ENCODE results near the gene TCEAL3. TPM values are rescaled to one million over a fixed set of nuclear protein-coding genes. Genes with fewer than 3 reads are reported as not detected.
A peak's percentile ranks its signal among the peaks of the same experiment; 100 is the strongest.
"Not testable (repeated sequence)": the region's sequence is repeated elsewhere in the genome, so short reads cannot be mapped to it uniquely, and the experiment has no call there.

TCEAL3 gene, protein sequence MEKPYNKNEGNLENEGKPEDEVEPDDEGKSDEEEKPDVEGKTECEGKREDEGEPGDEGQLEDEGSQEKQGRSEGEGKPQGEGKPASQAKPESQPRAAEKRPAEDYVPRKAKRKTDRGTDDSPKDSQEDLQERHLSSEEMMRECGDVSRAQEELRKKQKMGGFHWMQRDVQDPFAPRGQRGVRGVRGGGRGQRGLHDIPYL
- 21.0 and 30.5 TPM in 2 replicates for total RNA-seq (2014; rRNA removed; shearing (Covaris generic))

DNA sequence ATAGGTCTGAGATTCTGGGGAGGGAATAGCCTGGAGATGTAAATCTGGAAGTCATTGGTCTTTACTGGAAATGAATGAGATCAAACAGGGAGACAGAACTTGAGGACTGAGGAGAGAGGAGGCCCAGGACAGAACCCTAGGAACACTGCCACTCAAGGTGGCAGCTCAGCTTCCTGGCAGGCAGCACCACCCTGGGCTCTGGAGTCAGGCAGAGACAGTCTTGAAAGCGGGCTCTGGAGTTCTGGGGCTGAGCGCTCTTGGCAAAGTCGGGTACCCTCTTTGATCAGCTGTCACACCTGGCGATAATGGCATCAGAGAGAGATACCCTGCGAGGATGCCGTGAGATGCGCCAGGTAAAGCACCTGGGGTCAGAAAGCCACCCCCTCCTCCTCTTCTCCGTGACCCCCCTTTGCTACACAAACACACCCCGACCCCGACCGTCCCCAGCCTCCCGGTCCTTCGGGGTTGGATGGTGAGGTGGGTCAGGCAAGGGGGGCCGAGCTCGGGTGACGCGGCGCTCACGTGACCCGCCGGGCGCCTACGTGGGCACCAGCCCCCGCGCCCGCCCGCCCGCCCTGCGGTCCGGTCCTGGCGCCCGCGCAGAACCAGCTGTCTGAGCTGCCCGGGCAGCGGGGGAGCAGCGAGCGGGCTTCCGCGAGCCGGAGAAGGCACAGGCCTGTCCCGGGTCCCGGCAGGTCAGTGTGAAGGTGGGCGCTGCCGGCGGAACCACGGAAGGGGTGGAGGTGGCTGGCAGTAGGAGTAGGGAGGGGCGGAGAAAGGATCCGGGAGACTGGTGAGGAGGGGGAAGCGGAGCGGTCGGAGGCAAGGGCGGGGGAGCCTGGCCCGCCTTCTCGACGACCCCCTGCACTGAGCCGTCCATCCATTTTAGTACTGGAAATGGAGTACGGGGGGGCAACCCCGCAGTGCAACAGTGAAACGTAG is at the start of gene TCEAL3:
TCEAL3 (plus strand) TSS at position 600 of the 942 bp plus-strand sequence. CDS start 1,102 bp downstream, outside the sequence.
- Histone ChIP-seq H3K4me1 (replicated peaks) (no peaks in the 10 kb centered on the region; the same call in 1 of the 2 replicates), H3K9me3 (replicated peaks) (no peaks in the 10 kb centered on the region), H3K27ac (peak within 1 kb of the TSS; percentile 76), H3K4me3 (peak within 1 kb of the TSS; percentile 65), H3K36me3 (no peaks in the 10 kb centered on the region; the same call in 1 of the 2 replicates), H3K27me3 (replicated peaks) (no peaks in the 10 kb centered on the region)
- DNase-seq (ENCODE audit: low read depth in 1 of 2, low spot score in 2 of 2): peak; percentile 35 to 44

DNA sequence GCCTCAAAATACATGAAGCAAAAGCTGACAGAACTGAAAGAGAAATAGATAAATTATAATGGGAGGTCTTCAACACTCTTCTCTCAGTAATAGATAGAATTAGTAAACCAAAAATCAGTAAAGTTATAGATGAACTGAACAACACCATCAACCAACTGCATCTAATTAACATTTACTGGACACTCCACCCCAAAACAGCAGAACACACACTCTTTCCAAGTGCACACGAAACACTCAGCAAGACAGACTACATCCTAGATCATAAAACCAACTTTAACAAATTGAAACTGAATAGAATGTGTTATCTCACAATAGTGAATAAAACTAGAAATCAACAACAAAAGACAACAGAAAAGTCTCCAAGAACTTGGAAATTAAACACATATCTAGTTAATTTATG is 47.5 kb upstream of the TCEAL3 start:
- H3K27ac ChIP-seq: no peak overlapping the region
- H3K27me3 ChIP-seq (replicated peaks): no peaks in the 10 kb centered on the region
- no peak overlapping the region for H3K4me3 ChIP-seq
- no peaks in the 10 kb centered on the region for H3K9me3 ChIP-seq (replicated peaks)
- no peaks in the 10 kb centered on the region for H3K4me1 ChIP-seq (replicated peaks)
- no peaks in the 10 kb centered on the region for H3K36me3 ChIP-seq
- DNase-seq (ENCODE audit: low read depth in 1 of 2, low spot score in 2 of 2): no peak

DNA sequence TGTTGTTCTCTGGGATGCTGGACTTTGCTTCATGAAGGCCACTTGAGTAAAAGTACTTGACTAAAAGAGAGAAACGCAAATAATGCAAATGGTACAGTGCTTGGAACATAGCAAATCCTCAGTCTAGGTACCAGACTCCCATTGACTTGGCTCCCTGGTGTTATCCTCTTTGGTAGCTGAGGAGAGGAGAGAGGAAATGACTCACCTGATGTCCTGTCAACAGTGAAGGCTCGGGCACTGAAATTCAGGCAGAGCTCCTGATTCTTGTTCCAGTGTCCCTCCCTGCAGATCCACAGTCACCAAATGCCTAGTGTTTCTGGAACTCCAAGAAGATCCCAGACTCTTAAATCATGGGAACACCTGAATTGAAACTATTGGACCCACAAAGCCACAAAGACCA is 45.0 kb upstream of the TCEAL3 start:
- Histone ChIP-seq H3K4me3 (no peak overlapping the region), H3K27me3 (replicated peaks) (no peaks in the 10 kb centered on the region), H3K36me3 (no peaks in the 10 kb centered on the region), H3K27ac (no peak overlapping the region), H3K4me1 (replicated peaks) (no peaks in the 10 kb centered on the region), H3K9me3 (replicated peaks) (no peaks in the 10 kb centered on the region)
- no peak for DNase-seq (ENCODE audit: low read depth in 1 of 2, low spot score in 2 of 2)

DNA sequence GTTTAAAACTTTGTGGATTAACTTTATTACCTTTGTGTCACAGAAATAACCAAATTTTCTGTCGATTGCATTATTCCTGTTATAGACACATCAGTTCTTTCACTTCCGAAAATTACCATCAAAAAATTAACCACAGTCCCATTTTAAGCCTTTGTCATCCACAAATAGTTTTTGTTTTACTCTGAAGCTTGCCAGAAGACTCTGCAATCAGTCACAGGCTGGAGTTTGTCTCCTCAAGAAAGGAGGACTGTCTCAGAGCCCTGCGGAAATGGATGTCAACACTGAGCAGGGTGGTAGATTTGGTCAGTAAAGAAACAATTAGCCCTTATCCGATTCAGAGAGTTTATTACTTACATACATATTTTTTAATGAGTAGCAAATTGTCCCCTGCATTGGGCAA is 42.6 kb upstream of the TCEAL3 start:
- Histone ChIP-seq H3K4me3 (no peak overlapping the region), H3K4me1 (replicated peaks) (no peaks in the 10 kb centered on the region), H3K27me3 (replicated peaks) (no peaks in the 10 kb centered on the region), H3K27ac (no peak overlapping the region), H3K9me3 (replicated peaks) (no peaks in the 10 kb centered on the region), H3K36me3 (no peaks in the 10 kb centered on the region)
- DNase-seq (ENCODE audit: low read depth in 1 of 2, low spot score in 2 of 2): no peak

DNA sequence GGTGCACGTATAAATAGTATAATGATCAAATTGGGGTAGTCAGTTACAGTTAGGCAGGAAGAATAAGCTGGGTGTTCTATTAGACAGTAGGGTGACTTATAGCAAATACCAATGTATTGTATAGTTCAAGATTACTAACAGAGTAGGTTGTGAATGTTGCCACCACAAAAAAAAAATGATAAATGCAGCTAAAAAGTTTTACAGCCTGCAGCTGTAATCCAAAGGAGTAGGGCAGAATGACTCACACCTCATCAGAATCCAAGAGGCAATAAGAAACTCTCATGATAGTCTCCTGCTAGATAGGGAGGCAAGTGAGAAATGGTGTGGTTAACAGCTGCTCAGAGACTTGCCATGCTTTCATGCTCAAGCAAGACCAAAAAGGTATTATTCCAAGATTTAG is 42.0 kb upstream of the TCEAL3 start:
- H3K9me3 ChIP-seq (replicated peaks): no peaks in the 10 kb centered on the region
- no peak overlapping the region for H3K4me3 ChIP-seq
- H3K4me1 ChIP-seq (replicated peaks): no peaks in the 10 kb centered on the region
- H3K36me3 ChIP-seq: no peaks in the 10 kb centered on the region
- H3K27ac ChIP-seq: no peak overlapping the region
- DNase-seq (ENCODE audit: low read depth in 1 of 2, low spot score in 2 of 2): no peak
- no peaks in the 10 kb centered on the region for H3K27me3 ChIP-seq (replicated peaks)

DNA sequence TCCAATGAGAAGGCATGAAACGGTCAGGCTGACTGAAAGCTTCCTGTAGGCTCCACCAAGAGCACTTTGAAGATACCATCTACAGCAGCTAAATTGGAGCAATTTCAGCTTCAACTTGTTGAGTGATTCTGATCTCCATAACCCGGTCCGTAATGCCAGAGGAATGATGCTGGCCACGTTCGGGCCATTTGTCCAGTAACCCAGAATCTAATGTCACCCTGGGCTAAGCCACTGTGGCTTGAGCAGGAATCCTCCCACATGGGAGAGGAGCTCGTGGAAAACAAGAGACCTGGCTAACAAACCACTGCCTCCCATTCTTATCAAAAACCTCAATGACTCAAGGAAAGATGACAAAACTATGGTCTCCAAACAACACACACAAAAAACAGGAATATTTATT is 36.6 kb upstream of the TCEAL3 start:
- no peak overlapping the region for H3K4me3 ChIP-seq
- H3K36me3 ChIP-seq: no peaks in the 10 kb centered on the region
- no peaks in the 10 kb centered on the region for H3K9me3 ChIP-seq (replicated peaks)
- H3K27ac ChIP-seq: no peak overlapping the region
- H3K27me3 ChIP-seq (replicated peaks): no peaks in the 10 kb centered on the region
- DNase-seq (ENCODE audit: low read depth in 1 of 2, low spot score in 2 of 2): no peak
- no peaks in the 10 kb centered on the region for H3K4me1 ChIP-seq (replicated peaks)

DNA sequence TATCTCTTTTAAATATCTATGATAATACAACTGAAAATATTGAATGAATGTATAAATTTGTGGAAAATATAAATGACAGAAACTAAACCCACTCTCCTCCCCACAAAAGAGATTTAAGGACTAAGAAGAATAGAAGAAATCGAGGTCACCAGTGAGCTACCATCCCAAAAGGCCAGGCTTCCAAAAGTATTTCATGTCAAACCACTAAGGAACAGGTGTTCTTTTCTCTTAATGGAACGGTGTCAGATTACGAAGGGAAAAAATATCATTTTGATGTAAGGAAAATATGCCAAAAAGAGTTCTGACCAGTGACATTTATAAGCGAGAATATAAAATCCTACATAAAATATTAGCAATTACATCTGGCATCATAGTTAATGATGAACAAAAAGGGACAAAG is 36.0 kb upstream of the TCEAL3 start:
- no peaks in the 10 kb centered on the region for H3K9me3 ChIP-seq (replicated peaks)
- H3K4me1 ChIP-seq (replicated peaks): no peaks in the 10 kb centered on the region
- H3K4me3 ChIP-seq: no peak overlapping the region
- no peaks in the 10 kb centered on the region for H3K27me3 ChIP-seq (replicated peaks)
- no peaks in the 10 kb centered on the region for H3K36me3 ChIP-seq
- no peak overlapping the region for H3K27ac ChIP-seq
- DNase-seq (ENCODE audit: low read depth in 1 of 2, low spot score in 2 of 2): no peak

DNA sequence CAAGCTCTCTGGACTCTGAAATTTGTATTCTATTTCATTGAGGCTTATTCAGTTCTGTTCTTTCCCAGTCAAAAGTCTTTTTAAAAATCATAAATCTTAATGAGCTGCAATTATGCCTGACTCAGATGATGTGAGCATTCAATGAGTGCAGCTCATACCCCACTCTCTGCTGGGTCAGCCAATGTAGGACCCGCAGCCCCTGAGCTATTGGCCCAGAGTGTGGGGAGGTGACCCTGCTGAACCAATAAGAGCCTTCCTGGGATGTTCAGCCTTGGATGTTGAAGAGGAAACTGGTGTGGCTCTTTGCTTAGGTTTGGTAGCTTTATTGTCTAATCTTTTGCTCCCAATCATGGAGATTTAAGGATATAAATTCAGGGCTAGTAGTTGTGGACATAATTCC is 34.6 kb upstream of the TCEAL3 start:
- no peak for DNase-seq (ENCODE audit: low read depth in 1 of 2, low spot score in 2 of 2)
- Histone ChIP-seq H3K36me3 (no peaks in the 10 kb centered on the region), H3K9me3 (replicated peaks) (no peaks in the 10 kb centered on the region), H3K4me3 (no peak overlapping the region), H3K27ac (no peak overlapping the region), H3K4me1 (replicated peaks) (no peaks in the 10 kb centered on the region), H3K27me3 (replicated peaks) (no peaks in the 10 kb centered on the region)

DNA sequence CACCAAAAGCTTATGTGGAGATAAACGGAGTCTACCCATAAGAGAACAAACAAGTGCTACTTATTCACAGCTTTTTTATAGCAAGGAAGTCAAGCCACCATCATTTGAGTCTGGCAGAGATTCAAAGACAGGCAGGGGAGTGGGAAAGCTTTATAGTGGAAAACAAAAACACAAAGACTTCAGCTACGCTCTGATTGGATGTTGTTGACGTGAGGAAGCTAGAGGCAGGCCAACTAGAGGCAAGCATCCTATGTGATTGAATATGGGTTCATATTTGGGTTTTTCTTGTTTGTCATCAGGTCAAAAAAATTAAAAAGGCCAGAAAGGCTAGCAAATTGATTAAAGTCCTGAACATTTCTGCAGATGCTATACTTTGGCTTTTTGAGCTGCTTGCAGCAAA is 23.2 kb upstream of the TCEAL3 start:
- Histone ChIP-seq H3K4me3 (no peak overlapping the region), H3K9me3 (replicated peaks) (no peaks in the 10 kb centered on the region), H3K27me3 (replicated peaks) (no peaks in the 10 kb centered on the region), H3K4me1 (replicated peaks) (peaks cover 3% of the 10 kb centered on the region; the same call in 1 of the 2 replicates), H3K36me3 (no peaks in the 10 kb centered on the region), H3K27ac (no peak overlapping the region)
- no peak for DNase-seq (ENCODE audit: low read depth in 1 of 2, low spot score in 2 of 2)

DNA sequence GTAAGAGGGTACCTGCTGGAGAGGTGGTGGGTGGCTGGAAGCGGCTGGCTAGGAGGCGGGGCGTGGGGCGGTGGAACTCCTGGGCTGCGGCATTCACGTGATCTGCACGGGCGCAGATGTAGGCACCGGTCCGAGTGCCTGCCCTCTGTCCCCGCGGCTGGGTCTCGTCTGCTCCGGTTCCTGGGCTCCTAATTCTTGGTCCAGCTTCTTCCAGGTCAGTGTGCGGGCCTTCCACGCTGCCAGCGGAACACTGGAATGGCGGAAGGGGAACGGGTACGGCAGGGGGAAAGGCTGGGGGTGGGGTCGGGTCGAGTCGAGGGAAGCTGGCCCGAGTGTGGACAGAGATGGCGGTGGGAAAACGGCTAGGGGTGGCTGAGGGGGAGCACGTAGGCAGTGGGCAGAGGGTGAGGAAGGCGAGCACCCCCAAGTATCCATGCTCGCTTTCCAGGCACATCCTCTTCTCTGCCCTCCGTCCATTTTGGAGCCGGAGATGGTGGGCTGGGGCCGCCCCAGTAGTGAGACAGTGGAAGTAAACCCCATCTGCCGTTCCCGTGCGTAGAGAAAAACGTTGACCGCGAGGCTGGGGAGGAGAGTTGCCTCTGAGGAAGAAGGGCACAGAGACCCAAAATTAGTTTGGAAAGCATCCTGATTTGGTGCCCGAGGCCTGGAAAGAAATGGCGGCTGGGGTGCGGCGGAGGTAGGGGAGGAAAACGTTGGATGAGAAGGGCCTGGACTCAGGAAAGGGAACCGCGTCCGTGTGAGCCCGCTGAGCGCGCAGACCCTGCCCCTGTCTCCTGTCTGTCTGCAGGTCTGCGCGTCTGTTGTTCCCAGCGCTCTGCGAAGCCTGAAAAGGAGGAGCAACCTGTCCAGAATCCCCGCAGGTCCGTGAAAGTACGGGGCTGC is 22.1 kb upstream of the TCEAL3 start, which contains the start of gene TCEAL4:
TCEAL4 (plus strand) TSS at position 105 of the 903 bp plus-strand sequence. CDS start 1,161 bp downstream, outside the sequence.
- peak; percentile 18 to 37 for DNase-seq (ENCODE audit: low read depth in 1 of 2, low spot score in 2 of 2)
- Histone ChIP-seq H3K4me1 (replicated peaks) (peaks cover 3% of the 10 kb centered on the region; the same call in 1 of the 2 replicates), H3K27me3 (replicated peaks) (no peaks in the 10 kb centered on the region)

DNA sequence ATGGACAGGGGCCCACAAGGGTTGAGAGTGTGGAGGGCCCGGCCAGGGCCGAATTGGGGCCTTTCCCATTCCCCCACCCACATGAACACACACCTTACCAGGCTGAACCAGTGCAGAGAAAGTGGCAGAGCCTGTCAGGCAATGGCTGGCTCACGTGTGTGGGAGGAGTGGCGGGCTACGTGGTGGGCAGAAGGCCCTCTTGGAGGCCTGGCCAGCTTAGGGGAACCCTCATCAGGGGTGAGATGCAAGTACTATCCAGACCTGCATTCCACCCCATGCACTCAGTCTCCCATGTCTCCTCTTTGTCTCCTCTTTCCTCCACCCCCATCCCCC is 21.5 kb upstream of the TCEAL3 start:
- no peaks in the 10 kb centered on the region for H3K36me3 ChIP-seq
- peak overlapping the region; percentile 54 for H3K4me3 ChIP-seq
- DNase-seq (ENCODE audit: low read depth in 1 of 2, low spot score in 2 of 2): no peak
- H3K9me3 ChIP-seq (replicated peaks): no peaks in the 10 kb centered on the region
- H3K4me1 ChIP-seq (replicated peaks): peaks cover 3% of the 10 kb centered on the region; the same call in 1 of the 2 replicates
- H3K27ac ChIP-seq: no peak overlapping the region
- no peaks in the 10 kb centered on the region for H3K27me3 ChIP-seq (replicated peaks)

More for the DNA sequence above, 22.1 kb upstream of the TCEAL3 start, which contains the start of gene TCEAL4:
- Histone ChIP-seq H3K9me3 (replicated peaks) (no peaks in the 10 kb centered on the region), H3K27ac (no peak within 1 kb of the TSS), H3K4me3 (peak within 1 kb of the TSS; percentile 54), H3K36me3 (no peaks in the 10 kb centered on the region)

DNA sequence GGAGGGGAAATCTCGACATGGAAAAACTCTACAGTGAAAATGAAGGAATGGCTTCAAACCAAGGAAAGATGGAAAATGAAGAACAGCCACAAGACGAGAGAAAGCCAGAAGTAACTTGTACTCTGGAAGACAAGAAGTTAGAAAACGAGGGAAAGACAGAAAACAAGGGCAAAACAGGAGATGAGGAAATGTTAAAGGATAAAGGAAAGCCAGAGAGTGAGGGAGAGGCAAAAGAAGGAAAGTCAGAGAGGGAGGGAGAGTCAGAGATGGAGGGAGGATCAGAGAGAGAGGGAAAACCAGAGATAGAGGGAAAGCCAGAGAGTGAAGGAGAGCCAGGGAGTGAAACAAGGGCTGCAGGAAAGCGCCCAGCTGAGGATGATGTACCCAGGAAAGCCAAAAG is 21.1 kb upstream of the TCEAL3 start:
- Histone ChIP-seq H3K4me1 (replicated peaks) (peaks cover 3% of the 10 kb centered on the region; the same call in 1 of the 2 replicates), H3K27ac (no peak overlapping the region), H3K9me3 (replicated peaks) (no peaks in the 10 kb centered on the region), H3K27me3 (replicated peaks) (no peaks in the 10 kb centered on the region), H3K4me3 (0 out of 2 replicates have a peak overlapping the region, but pooled peaks have one; percentile 54), H3K36me3 (no peaks in the 10 kb centered on the region)
- DNase-seq (ENCODE audit: low read depth in 1 of 2, low spot score in 2 of 2): no peak

DNA sequence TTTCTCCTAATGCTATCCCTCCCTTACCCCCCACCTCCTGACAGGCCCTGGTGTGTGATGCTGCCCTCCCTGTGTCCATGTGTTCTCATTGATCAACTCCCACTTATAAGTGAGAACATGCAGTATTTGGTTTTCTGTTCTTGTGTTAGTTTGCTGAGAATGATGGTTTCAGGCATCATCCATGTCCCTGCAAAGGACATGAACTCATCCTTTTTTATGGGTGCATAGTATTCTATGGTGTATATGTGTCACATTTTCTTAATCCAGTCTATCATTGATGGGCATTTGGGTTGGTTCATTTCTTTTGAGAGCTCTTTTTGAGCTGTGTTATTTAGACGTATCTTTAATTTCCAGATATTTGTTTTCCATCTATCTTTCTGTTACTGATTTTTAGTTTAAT is 15.5 kb upstream of the TCEAL3 start:
- not testable (repeated sequence) for H3K4me3 ChIP-seq; H3K36me3 ChIP-seq; H3K27me3 ChIP-seq (replicated peaks)

More for the DNA sequence above, 15.5 kb upstream of the TCEAL3 start:
- not testable (repeated sequence) for H3K27ac ChIP-seq; H3K9me3 ChIP-seq (replicated peaks); H3K4me1 ChIP-seq (replicated peaks); DNase-seq (ENCODE audit: low read depth in 1 of 2, low spot score in 2 of 2)
